PC-9 (cell line): ENCODE results near the gene SPEM3.

Experiments used
- CTCF ChIP-seq: fragments of 200-600 bp; sonication (generic); conservative IDR thresholded peaks from 2 replicates; pipeline ENCODE4 v1.6.1; 2017; ENCODE audit warnings: mixed run types, antibody characterized with exemption, mild to moderate bottlenecking, moderate library complexity
- EZH2 ChIP-seq: fragments of 200-600 bp; sonication (generic); IDR thresholded peaks from 2 replicates; pipeline ENCODE4 v1.8.0; 2017; ENCODE audit warnings: antibody characterized with exemption, low read depth

DNA sequence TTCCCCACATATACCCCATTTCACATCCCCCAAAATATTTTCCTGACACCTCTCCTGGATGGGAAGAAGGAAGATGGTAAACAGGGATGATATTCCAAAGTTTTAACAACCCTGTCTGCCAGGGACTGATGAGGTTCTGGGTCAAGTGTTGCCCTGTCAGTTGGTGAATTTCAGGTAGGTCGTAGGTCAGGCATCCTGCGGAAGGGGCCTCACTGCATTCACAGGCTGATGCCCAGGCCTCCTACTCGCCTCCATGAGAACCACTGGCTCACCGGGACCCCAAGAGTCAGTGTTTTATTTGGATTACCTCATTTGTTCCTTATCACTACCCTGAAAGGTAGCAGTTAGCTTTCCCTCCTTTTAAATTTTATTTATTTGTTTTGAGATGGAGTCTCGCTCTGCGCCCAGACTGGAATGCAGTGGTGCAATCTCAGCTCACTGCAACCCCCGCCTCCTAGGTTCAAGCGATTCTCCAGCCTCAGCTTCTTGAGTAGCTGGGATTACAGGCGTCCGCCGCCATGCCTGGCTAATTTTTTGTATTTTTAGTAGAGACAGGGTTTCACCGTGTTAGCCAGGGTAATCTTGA is 40.2 kb downstream of the SPEM3 start:
- TF ChIP-seq CTCF (no peak), EZH2 (no peak)
